ENCODE results near the gene GLB1L3.

The GLB1L3 gene

DNA sequence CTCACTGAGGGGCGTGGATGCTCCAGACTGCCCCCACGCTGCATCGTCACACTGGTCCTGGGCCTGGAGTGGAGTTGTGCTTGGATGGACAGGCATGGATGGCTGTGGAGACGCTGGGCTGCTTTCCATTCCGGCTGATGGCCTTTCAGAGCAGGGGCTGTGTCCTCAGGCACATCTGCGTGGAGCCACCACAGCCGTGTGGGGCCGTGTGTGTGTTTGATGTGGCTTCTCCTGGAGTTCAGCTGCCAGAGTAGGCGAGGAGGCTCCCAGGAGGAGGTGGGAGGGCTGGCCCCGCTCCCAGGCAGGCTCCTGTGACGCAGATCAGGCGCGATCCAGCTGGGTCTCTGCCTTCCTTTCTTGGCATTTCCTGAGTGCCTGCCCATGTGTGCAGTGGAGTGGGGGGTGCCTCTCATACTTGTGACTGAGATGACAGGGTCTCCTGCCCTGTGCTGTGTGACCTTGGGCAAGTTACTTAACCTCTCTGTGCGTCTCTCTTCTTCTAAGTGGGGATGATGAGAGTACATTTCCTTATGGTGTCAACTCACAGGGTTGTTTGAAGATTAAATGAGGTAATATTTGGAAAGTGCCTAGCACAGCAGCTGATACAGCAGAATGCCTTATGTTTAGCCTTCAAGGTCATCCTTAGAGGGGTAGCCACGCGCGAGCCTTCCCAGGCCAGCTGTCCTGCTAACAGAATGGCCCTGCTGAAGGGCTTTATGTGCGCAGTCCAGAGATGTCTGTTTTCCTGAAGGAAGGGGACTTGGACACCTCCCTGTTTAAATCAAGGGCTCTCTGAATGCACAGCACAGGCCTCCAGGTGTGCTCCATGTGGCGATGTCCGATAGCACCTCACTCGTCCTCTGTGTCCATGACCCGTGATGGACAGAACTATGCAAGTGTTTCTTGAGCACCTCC is 89.1 kb downstream of the GLB1L3 start:
- no peak for DNase-seq

DNA sequence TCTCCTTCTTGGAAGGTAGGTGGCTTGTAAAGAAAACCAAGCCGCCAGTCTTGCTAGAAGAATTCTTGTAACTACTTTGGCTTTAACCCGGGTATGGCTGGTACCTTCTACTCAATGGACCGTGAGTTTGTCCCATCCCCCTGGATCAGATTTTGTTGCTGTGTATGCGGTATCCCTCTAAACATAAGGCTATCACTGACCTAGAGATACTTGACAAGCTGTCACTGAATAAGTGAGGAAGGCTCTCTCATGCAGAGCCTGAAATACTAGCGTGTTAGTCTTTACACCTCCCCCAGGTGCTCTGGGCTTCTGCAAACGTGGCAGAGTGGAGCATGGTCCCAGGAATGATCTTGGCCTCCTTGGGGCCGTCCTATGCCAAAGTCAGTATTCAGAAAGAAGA is 90.1 kb downstream of the GLB1L3 start:
- no peak for DNase-seq

DNA sequence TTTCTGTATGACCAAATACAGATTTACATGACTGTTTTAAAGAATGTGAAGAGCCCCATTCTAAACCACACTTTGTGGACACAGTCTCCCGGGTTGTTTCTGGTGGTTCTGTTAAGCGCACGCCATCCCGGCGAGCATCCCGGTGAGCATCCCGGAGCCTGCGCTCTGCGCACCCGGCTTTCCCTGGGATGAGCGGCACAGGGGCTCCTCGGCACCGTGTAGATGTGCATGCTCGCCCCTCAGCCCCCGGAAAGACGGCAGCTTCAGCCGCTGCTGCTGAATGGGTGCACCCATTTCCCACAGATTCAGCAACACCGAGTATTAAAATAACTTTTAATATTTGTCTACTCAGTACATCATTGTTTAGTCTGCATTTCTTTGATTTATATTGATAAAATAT is 91.6 kb downstream of the GLB1L3 start:
- no peak for DNase-seq

Data from CD4-positive, alpha-beta T cell treated with Interleukin-21 for 1 hour (primary cell).